Measurements from ENCODE around the gene SMPD4.

DNA sequence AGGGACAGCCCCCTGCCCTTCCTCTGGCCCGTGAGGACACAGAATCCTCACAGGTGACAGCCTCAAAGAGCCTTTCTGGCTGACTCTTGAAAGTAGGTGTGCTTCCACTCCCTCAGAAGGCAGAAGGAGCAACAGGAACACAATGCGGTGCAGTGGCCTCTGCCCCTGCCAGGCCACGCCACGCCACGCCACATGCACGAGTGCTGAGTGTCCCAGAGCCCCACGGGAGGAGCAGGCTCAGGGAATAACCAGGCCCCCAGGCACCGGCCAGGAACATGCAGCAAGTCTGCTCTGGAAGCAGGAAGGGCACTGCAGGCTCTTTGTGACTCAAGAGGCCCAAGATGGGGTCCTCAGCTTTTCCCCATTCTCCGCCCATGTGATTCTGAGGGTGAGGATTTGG is 18.4 kb downstream of the SMPD4 start:
- TF ChIP-seq, protein P1, sequence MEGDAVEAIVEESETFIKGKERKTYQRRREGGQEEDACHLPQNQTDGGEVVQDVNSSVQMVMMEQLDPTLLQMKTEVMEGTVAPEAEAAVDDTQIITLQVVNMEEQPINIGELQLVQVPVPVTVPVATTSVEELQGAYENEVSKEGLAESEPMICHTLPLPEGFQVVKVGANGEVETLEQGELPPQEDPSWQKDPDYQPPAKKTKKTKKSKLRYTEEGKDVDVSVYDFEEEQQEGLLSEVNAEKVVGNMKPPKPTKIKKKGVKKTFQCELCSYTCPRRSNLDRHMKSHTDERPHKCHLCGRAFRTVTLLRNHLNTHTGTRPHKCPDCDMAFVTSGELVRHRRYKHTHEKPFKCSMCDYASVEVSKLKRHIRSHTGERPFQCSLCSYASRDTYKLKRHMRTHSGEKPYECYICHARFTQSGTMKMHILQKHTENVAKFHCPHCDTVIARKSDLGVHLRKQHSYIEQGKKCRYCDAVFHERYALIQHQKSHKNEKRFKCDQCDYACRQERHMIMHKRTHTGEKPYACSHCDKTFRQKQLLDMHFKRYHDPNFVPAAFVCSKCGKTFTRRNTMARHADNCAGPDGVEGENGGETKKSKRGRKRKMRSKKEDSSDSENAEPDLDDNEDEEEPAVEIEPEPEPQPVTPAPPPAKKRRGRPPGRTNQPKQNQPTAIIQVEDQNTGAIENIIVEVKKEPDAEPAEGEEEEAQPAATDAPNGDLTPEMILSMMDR (IDR thresholded peaks at IDR 0.05) = no peak
- no peak for TF ChIP-seq POLR2A (IDR thresholded peaks at IDR 0.05)
